ENCODE measurements around the gene DYNC1LI1. TPM values are rescaled to one million over a fixed set of nuclear protein-coding genes. Genes with fewer than 3 reads are reported as not detected.

Gene DYNC1LI1
- total and polyA plus RNA-seq, 2 experiments from 2014 or later, result 43.2 to 47.3 TPM

- TF ChIP-seq CTCF (IDR thresholded peaks at IDR 0.05; ENCODE audit: low read depth, low read length), result no peak
Observed at GRCh38 chr3:32601722-32602121, 31.1 kb upstream of the DYNC1LI1 start.

GRCh38 chr3:32597656-32598055 lies 27.0 kb upstream of the DYNC1LI1 start:
- Histone ChIP-seq H3K36me3 (no peaks in the 10 kb centered on the region), H3K9me3 (ENCODE audit: low read depth) (no peaks in the 10 kb centered on the region), H3K4me3 (no peak overlapping the region), H3K27ac (no peak overlapping the region), H3K4me1 (ENCODE audit: low read depth) (peaks cover 27% of the 10 kb centered on the region), H3K27me3 (no peaks in the 10 kb centered on the region)
- no peak for TF ChIP-seq CTCF (IDR thresholded peaks at IDR 0.05; ENCODE audit: low read depth, low read length)
- no peak for DNase-seq (ENCODE audit: low read depth in 1 of 2, low spot score in 1 of 2)

More at GRCh38 chr3:32601722-32602121, 31.1 kb upstream of the DYNC1LI1 start:
- H3K4me1 ChIP-seq (ENCODE audit: low read depth), result peaks cover 19% of the 10 kb centered on the region
- H3K36me3 ChIP-seq, result no peaks in the 10 kb centered on the region
- H3K4me3 ChIP-seq, result no peak overlapping the region
- DNase-seq (ENCODE audit: low read depth in 1 of 2, low spot score in 1 of 2), result no peak
- H3K9me3 ChIP-seq (ENCODE audit: low read depth), result no peaks in the 10 kb centered on the region
- H3K27me3 ChIP-seq, result no peaks in the 10 kb centered on the region
- H3K27ac ChIP-seq, result no peak overlapping the region

GRCh38 chr3:32596909-32597369 lies 26.3 kb upstream of the DYNC1LI1 start:
- Histone ChIP-seq H3K27me3 (no peaks in the 10 kb centered on the region), H3K36me3 (no peaks in the 10 kb centered on the region), H3K4me1 (ENCODE audit: low read depth) (peaks cover 25% of the 10 kb centered on the region), H3K4me3 (no peak overlapping the region), H3K27ac (no peak overlapping the region), H3K9me3 (ENCODE audit: low read depth) (no peaks in the 10 kb centered on the region)
- peak in 1 of 2 donors; percentile 35 for DNase-seq (ENCODE audit: low read depth in 1 of 2, low spot score in 1 of 2)
- TF ChIP-seq CTCF (IDR thresholded peaks at IDR 0.05; ENCODE audit: low read depth, low read length), result no peak

- DNase-seq (ENCODE audit: low read depth in 1 of 2, low spot score in 1 of 2), result no peak
- no peaks in the 10 kb centered on the region for H3K27me3 ChIP-seq
- no peaks in the 10 kb centered on the region for H3K9me3 ChIP-seq (ENCODE audit: low read depth)
- no peak overlapping the region for H3K27ac ChIP-seq
- TF ChIP-seq CTCF (IDR thresholded peaks at IDR 0.05; ENCODE audit: low read depth, low read length), result no peak
- H3K4me1 ChIP-seq (ENCODE audit: low read depth), result peaks cover 27% of the 10 kb centered on the region
- no peaks in the 10 kb centered on the region for H3K36me3 ChIP-seq
- no peak overlapping the region for H3K4me3 ChIP-seq
Observed at GRCh38 chr3:32596282-32596908, 25.7 kb upstream of the DYNC1LI1 start.

GRCh38 chr3:32595323-32595722 lies 24.7 kb upstream of the DYNC1LI1 start:
- Histone ChIP-seq H3K27me3 (no peaks in the 10 kb centered on the region), H3K27ac (no peak overlapping the region), H3K36me3 (no peaks in the 10 kb centered on the region), H3K9me3 (ENCODE audit: low read depth) (no peaks in the 10 kb centered on the region), H3K4me1 (ENCODE audit: low read depth) (peaks cover 25% of the 10 kb centered on the region), H3K4me3 (no peak overlapping the region)
- no peak for DNase-seq (ENCODE audit: low read depth in 1 of 2, low spot score in 1 of 2)
- no peak for TF ChIP-seq CTCF (IDR thresholded peaks at IDR 0.05; ENCODE audit: low read depth, low read length)

All from cardiac muscle cell (in vitro differentiated cells and primary cell).